HepG2 (cell line): ENCODE results near the gene HMGCS2.

Experiments
- ATF3 ChIP-seq: sonication (generic); formaldehyde crosslinking; IDR thresholded peaks from 2 replicates; pipeline ENCODE4 v1.4.0; 2020; ENCODE audit warnings: missing genetic modification reagents
- CBFB ChIP-seq: sonication (generic); formaldehyde crosslinking; IDR thresholded peaks from 2 replicates; pipeline ENCODE4 v1.4.0; 2020; ENCODE audit warnings: missing genetic modification reagents
- POLR2A ChIP-seq, 2 experiments: IDR thresholded peaks; 2 replicates each; pipeline ENCODE4 v1.6.1; 2011; ENCODE audit warnings: low read depth in 2 of 2, low read length in 2 of 2, mild to moderate bottlenecking in 1 of 2, moderate library complexity in 1 of 2; ENCODE audit not compliant: insufficient read depth in 1 of 2
- SIN3A ChIP-seq: IDR thresholded peaks from 2 replicates; pipeline ENCODE4 v1.6.1; 2011; ENCODE audit warnings: low read depth, mild to moderate bottlenecking, control low read depth, low read length, borderline replicate concordance

GRCh38 chr1:119742677-119743076 lies 26.0 kb downstream of the HMGCS2 start:
- TF ChIP-seq ATF3 (CRISPR knock-in tag) (no peak), POLR2A (IDR thresholded peaks at IDR 0.05; ENCODE audit: insufficient read depth in 1 of 2, low read depth in 2 of 2, low read length in 2 of 2) (0 out of 4 replicates have a peak, but pooled peaks of 1 of the 2 experiments have one; percentile 16), SIN3A (no peak), CBFB (CRISPR knock-in tag) (no peak)
